Measurements from ENCODE around the gene MGAT1. TPM values are rescaled to one million over a fixed set of nuclear protein-coding genes. Genes with fewer than 3 reads are reported as not detected.
"Not testable (repeated sequence)": the region's sequence is repeated elsewhere in the genome, so short reads cannot be mapped to it uniquely, and the experiment has no call there.

The MGAT1 gene
- total and polyA plus RNA-seq, 9 donors = 66.6 to 154 (median 128) TPM

GRCh38 chr5:180744253-180744652 lies 58.4 kb downstream of the MGAT1 start:
- no peak for TF ChIP-seq EP300 (IDR thresholded peaks at IDR 0.05)
- no peak for TF ChIP-seq POLR2A (IDR thresholded peaks at IDR 0.05)
- TF ChIP-seq, protein P1, sequence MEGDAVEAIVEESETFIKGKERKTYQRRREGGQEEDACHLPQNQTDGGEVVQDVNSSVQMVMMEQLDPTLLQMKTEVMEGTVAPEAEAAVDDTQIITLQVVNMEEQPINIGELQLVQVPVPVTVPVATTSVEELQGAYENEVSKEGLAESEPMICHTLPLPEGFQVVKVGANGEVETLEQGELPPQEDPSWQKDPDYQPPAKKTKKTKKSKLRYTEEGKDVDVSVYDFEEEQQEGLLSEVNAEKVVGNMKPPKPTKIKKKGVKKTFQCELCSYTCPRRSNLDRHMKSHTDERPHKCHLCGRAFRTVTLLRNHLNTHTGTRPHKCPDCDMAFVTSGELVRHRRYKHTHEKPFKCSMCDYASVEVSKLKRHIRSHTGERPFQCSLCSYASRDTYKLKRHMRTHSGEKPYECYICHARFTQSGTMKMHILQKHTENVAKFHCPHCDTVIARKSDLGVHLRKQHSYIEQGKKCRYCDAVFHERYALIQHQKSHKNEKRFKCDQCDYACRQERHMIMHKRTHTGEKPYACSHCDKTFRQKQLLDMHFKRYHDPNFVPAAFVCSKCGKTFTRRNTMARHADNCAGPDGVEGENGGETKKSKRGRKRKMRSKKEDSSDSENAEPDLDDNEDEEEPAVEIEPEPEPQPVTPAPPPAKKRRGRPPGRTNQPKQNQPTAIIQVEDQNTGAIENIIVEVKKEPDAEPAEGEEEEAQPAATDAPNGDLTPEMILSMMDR (IDR thresholded peaks at IDR 0.05) = no peak
- intact Hi-C loops (cut with DNase I) = no loop called here
- no peaks in the 10 kb centered on the region for H3K36me3 ChIP-seq
- H3K27ac ChIP-seq = no peak overlapping the region
- no peaks in the 10 kb centered on the region for H3K27me3 ChIP-seq
- 70 to 87% (median 76%) methylated on average over 5 of the region's 5 CpGs for WGBS, 3 donors
- no peaks in the 10 kb centered on the region for H3K4me1 ChIP-seq (ENCODE audit: insufficient read depth)
- no peaks in the 10 kb centered on the region for H3K9me3 ChIP-seq
- no peak for DNase-seq
- no peak overlapping the region for H3K4me3 ChIP-seq

DNA sequence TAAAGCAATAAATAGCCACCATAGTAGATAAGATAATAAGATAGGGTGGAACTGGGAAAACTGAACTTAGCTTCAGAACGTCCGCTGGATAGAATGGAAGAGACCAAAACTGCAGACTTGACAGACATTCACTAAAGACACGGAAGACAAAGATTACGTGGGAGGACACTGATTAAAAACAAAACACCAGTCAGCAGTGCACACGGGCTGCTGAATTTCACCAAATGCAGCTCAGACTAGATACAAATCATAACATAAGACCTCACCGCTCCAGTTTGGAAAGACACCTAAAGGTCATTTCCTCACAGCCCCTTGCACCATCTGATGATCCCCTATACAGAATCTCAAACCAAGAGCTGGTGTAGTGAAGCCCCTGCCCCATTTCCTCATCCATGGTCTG lies 59.9 kb downstream of the MGAT1 start:
- no peak for DNase-seq
- 27 to 37% (median 33%) methylated on average over 6 of the region's 6 CpGs for WGBS, 3 donors
- TF ChIP-seq POLR2A (IDR thresholded peaks at IDR 0.05) (no peak), EP300 (IDR thresholded peaks at IDR 0.05) (no peak)
- TF ChIP-seq, protein P1 (IDR thresholded peaks at IDR 0.05) = no peak
- Histone ChIP-seq H3K27ac (no peak overlapping the region), H3K4me3 (no peak overlapping the region), H3K4me1 (ENCODE audit: insufficient read depth) (no peaks in the 10 kb centered on the region), H3K36me3 (no peaks in the 10 kb centered on the region), H3K9me3 (no peaks in the 10 kb centered on the region), H3K27me3 (no peaks in the 10 kb centered on the region)
- intact Hi-C loops (cut with DNase I) = no loop called here

DNA sequence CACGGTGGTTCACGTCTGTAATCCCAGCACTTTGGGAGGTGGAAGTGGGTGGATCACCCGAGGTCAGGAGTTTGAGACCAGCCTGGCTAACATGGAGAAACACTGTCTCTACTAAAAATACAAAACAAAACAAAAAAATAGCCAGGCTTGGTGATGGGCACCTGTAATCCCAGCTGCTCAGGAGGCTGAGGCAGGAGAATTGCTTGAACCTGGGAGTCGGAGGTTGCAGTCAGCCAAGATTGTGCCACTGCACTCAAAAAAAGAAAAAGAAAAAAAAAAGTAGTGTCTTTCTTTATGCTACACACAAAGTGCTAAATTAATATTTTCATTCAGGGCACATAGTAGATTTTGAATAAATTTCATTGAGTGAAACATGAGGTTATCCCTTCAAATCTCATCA lies 61.7 kb downstream of the MGAT1 start:
- intact Hi-C loops (cut with DNase I); H3K4me1 ChIP-seq (ENCODE audit: insufficient read depth); DNase-seq; H3K4me3 ChIP-seq; H3K9me3 ChIP-seq; H3K27ac ChIP-seq; H3K36me3 ChIP-seq; H3K27me3 ChIP-seq: not testable (repeated sequence)
- WGBS, 3 donors = 74 to 85% (median 76%) methylated on average over 4 of the region's 4 CpGs

DNA sequence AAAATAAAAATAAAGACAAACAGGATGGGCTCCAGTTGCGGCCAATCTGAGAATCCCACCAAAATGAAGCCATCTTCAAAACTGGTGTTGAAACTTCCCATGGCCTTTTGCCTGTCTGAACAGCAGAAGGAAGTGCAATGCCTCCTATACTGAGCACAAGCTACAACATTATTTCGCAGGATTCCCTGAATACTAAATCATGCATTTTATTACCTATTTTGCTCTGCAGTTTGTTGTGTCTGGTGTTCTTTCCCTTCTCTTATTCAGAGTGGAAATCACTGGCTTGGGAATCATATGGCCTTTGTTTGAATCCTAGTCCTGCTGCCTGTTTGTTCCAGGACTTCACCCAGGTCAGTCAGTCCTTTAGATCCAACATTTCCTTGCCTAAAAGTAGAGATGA lies 62.6 kb downstream of the MGAT1 start, which contains the start of gene OR2Y1:
Gene OR2Y1, minus strand, starts transcription at position 101 of the 400 bp plus-strand sequence. Its CDS starts 0 bp downstream, at position 101.
- intact Hi-C loops (cut with DNase I) = no loop called here
- TF ChIP-seq, protein P1 (IDR thresholded peaks at IDR 0.05) = no peak
- TF ChIP-seq POLR2A (IDR thresholded peaks at IDR 0.05) = no peak
- no peak for TF ChIP-seq EP300 (IDR thresholded peaks at IDR 0.05)
- H3K9me3 ChIP-seq = no peaks in the 10 kb centered on the region
- WGBS, 3 donors = 84 to 93% (median 85%) methylated on average over 2 of the region's 2 CpGs
- no peak within 1 kb of the TSS for H3K27ac ChIP-seq
- no peak within 1 kb of the TSS for H3K4me3 ChIP-seq
- H3K4me1 ChIP-seq (ENCODE audit: insufficient read depth) = no peaks in the 10 kb centered on the region
- no peaks in the 10 kb centered on the region for H3K27me3 ChIP-seq
- no peaks in the 10 kb centered on the region for H3K36me3 ChIP-seq
- DNase-seq = no peak

DNA sequence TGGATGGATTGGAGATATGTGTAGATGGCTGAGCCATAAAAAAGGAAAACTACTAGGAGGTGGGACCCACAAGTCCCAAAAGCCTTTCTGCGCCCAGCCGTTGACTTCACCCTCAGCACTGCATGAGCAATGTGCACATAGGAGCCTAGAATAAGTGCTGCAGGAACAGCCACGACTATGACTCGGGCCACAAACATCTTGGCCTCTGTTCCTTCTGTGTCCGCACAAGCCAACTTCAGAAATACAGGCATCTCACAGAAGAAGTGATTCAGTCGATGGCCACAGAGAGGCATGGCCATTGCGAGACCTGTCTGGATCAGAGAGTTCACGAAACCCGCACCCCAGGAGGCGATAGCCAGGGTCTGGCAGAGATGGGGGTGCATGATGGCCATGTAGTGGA lies 63.3 kb downstream of the MGAT1 start:
- Histone ChIP-seq H3K9me3 (no peaks in the 10 kb centered on the region), H3K27ac (no peak overlapping the region), H3K4me1 (ENCODE audit: insufficient read depth) (no peaks in the 10 kb centered on the region), H3K4me3 (no peak overlapping the region), H3K36me3 (no peaks in the 10 kb centered on the region), H3K27me3 (no peaks in the 10 kb centered on the region)
- intact Hi-C loops (cut with DNase I) = no loop called here
- 88 to 93% (median 90%) methylated on average over 10 of the region's 10 CpGs for WGBS, 3 donors
- TF ChIP-seq EP300 (IDR thresholded peaks at IDR 0.05) = no peak
- TF ChIP-seq POLR2A (IDR thresholded peaks at IDR 0.05) = no peak
- TF ChIP-seq, protein P1 (IDR thresholded peaks at IDR 0.05) = no peak
- DNase-seq = no peak
